ENCODE results near the gene CHST11. TPM values are rescaled to one million over a fixed set of nuclear protein-coding genes. Genes with fewer than 3 reads are reported as not detected.
A peak's percentile ranks its signal among the peaks of the same experiment; 100 is the strongest.

CHST11 gene
- total RNA-seq, 1 donor from 2014 or later, result 46.2 TPM

GRCh38 chr12:104636496-104636895, 179.7 kb downstream of the CHST11 start:
- TF ChIP-seq CTCF (IDR thresholded peaks at IDR 0.05), result no peak
- no peak overlapping the region for H3K4me3 ChIP-seq
- H3K4me1 ChIP-seq, result peaks cover 9% of the 10 kb centered on the region
- H3K9me3 ChIP-seq, result no peaks in the 10 kb centered on the region
- no peaks in the 10 kb centered on the region for H3K36me3 ChIP-seq
- no peak overlapping the region for H3K27ac ChIP-seq
- H3K27me3 ChIP-seq (ENCODE audit: low read depth), result no peaks in the 10 kb centered on the region
- DNase-seq (no peak), ATAC-seq (no peak)
- intact Hi-C loops (cut with DNase I), result no loop called here

DNA sequence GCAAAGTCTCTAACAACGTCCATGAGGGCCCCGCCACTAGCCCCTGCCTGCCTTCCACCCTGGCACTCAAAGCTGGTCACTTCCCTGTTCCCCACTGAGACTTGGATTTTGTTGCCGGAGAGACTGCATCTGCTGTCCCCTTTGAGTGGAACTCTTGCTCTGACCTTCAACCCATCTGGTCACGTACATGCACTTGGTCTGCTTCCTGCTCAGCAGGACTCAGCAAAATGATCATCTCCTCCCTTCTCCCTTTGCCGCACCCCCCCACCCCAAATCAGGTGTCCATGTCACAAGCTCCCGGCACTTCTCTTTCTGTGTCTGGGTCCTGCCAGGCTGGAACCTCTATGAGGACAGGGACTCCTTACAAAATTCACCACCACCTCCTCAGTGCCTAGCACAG, 180.9 kb downstream of the CHST11 start:
- no peak for TF ChIP-seq CTCF (IDR thresholded peaks at IDR 0.05)
- Histone ChIP-seq H3K4me1 (peaks cover 9% of the 10 kb centered on the region), H3K27me3 (ENCODE audit: low read depth) (no peaks in the 10 kb centered on the region), H3K27ac (peak overlapping the region; percentile 33), H3K4me3 (no peak overlapping the region), H3K9me3 (no peaks in the 10 kb centered on the region), H3K36me3 (no peaks in the 10 kb centered on the region)
- DNase-seq (peak; percentile 60), ATAC-seq (peak; percentile 50 to 72)
- intact Hi-C loops (cut with DNase I), result no loop called here

GRCh38 chr12:104638218-104638850, 181.6 kb downstream of the CHST11 start:
- DNase-seq (no peak), ATAC-seq (no peak)
- intact Hi-C loops (cut with DNase I), result no loop called here
- peaks cover 9% of the 10 kb centered on the region for H3K4me1 ChIP-seq
- TF ChIP-seq CTCF (IDR thresholded peaks at IDR 0.05), result no peak
- peak overlapping the region; percentile 7 for H3K4me3 ChIP-seq
- H3K27me3 ChIP-seq (ENCODE audit: low read depth), result no peaks in the 10 kb centered on the region
- H3K27ac ChIP-seq, result peak overlapping the region; percentile 33
- no peaks in the 10 kb centered on the region for H3K36me3 ChIP-seq
- no peaks in the 10 kb centered on the region for H3K9me3 ChIP-seq

DNA sequence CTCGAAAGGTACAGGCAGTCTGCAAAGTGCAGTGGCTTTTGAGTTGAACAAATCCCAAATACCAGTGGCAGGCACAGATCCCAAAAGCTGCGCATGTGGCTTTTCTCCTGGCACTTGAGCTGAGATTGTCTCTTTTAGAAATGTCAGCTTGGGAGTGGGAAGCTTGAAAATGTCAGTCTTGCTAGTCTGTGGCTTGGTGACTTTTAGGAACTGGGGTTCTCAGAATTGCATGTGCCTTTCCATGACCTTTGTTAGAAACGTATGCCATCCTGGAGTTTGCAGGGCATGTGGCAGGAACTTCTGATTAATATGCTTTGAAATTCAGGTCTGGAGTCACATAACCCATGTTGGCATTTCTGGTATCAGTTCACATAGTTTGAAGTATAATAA, 182.1 kb downstream of the CHST11 start:
- H3K4me1 ChIP-seq, result peaks cover 12% of the 10 kb centered on the region

DNA sequence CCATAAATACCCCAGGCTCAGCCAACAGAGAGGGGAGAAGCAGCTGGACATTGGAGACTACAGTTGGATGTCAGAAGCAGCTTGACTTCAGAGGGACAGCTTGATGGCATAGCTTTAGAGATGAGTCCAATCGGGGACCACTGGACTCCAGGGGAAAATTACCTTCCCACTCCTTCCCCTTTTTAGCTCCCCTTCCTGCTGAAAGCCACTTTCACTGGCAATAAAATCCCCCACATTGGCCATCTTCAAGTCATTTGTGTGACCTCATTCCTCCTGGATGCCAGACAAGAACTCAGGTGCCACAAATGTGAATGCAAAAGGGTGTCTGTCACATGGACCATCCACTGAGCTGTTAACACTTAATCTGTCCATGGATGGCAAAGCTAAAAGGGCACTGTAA, 184.2 kb downstream of the CHST11 start:
- Histone ChIP-seq H3K27ac (peak overlapping the region; percentile 28), H3K27me3 (ENCODE audit: low read depth) (no peaks in the 10 kb centered on the region), H3K4me1 (peaks cover 22% of the 10 kb centered on the region), H3K36me3 (no peaks in the 10 kb centered on the region), H3K9me3 (no peaks in the 10 kb centered on the region), H3K4me3 (no peak overlapping the region)
- no peak for ATAC-seq
- no peak for TF ChIP-seq CTCF (IDR thresholded peaks at IDR 0.05)
- intact Hi-C loops (cut with DNase I), result no loop called here
- no peak for DNase-seq

More for the DNA sequence above, 182.1 kb downstream of the CHST11 start:
- H3K27ac ChIP-seq, result peak overlapping the region; percentile 33
- H3K36me3 ChIP-seq, result no peaks in the 10 kb centered on the region
- no peak for DNase-seq
- TF ChIP-seq CTCF (IDR thresholded peaks at IDR 0.05), result no peak
- no peaks in the 10 kb centered on the region for H3K9me3 ChIP-seq
- ATAC-seq, result no peak
- H3K27me3 ChIP-seq (ENCODE audit: low read depth), result no peaks in the 10 kb centered on the region
- intact Hi-C loops (cut with DNase I), result no loop called here
- H3K4me3 ChIP-seq, result peak overlapping the region; percentile 7

Data from lower lobe of right lung (tissue), 2 donors.